IPS DF 4.7 (cell line): Measurements from ENCODE around the gene GALNT4.

Experiments
- DNase-seq: peaks from one replicate; pipeline ENCODE4 v3.0.0-alpha.2; 2013; ENCODE audit warnings: low spot score; ENCODE audit errors: extremely low read depth

GALNT4 gene

GRCh38 chr12:89494411-89495231 lies 30.0 kb downstream of the GALNT4 start:
- no peak for DNase-seq

- no peak for DNase-seq
These were observed 30.8 kb downstream of the GALNT4 start for GRCh38 chr12:89493670-89494302.

- DNase-seq: no peak
These were observed 31.7 kb downstream of the GALNT4 start for GRCh38 chr12:89492883-89493282.

GRCh38 chr12:89490922-89491321 lies 33.7 kb downstream of the GALNT4 start:
- DNase-seq: no peak

GRCh38 chr12:89486264-89486663 lies 38.3 kb downstream of the GALNT4 start:
- DNase-seq: no peak

- no peak for DNase-seq
These were observed 40.1 kb downstream of the GALNT4 start for GRCh38 chr12:89484470-89484869.

GRCh38 chr12:89481213-89481914 lies 43.2 kb downstream of the GALNT4 start:
- no peak for DNase-seq

- DNase-seq: no peak
These were observed 44.6 kb downstream of the GALNT4 start for GRCh38 chr12:89479982-89480381.

GRCh38 chr12:89477633-89478279 lies 46.8 kb downstream of the GALNT4 start:
- no peak for DNase-seq

GRCh38 chr12:89476904-89477595 lies 47.5 kb downstream of the GALNT4 start:
- DNase-seq: no peak

GRCh38 chr12:89476232-89476631 lies 48.4 kb downstream of the GALNT4 start:
- DNase-seq: no peak

- DNase-seq: no peak
These were observed 49.2 kb downstream of the GALNT4 start for GRCh38 chr12:89475203-89475990.

GRCh38 chr12:89474615-89475014 lies 50.0 kb downstream of the GALNT4 start:
- DNase-seq: no peak
